ENCODE data around the gene TEX22. TPM values are rescaled to one million over a fixed set of nuclear protein-coding genes. Genes with fewer than 3 reads are reported as not detected.

The TEX22 gene
- total RNA-seq, 2 experiments from 2014 or later = 0.99 to 2.4 TPM

DNA sequence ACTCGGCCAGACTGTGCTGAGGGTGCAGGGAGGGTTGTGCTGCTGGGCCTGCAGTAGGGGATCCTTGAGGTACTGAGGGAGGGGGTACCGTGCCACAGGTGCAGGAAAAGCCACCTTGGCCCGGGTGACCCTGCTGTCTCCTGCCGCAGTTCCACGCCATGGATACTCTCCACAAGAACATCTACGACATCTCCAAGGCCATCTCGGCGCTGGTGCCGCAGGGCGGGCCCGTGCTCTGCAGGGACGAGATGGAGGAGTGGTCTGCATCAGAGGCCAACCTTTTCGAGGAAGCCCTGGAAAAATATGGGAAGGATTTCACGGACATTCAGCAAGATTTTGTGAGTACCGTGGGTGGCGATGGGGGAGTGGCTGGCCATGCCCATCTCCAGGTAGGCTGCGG, 62.3 kb downstream of the TEX22 start:
- ChIA-PET CTCF (no interaction called here), POLR2A (no interaction called here)

DNA sequence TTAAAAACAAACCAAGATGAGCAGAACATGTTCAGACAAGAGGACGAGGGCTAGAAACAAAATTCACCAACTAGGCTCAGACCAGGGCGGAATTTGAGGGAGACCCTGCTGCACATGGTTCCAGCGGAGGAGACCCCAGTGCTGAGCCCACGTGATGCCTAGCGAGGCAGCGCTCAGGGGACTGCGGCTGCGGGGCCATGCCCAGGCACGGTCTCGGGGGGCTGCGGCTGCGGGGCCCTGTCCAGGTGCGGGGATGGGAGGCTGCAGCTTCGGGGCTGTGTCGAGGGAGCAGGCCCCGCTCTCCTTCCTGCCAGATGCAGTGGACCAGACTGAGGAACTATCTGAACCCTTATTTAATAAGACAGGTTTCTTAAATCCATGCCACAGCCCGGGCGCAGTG, 63.6 kb downstream of the TEX22 start:
- POLR2A ChIA-PET = no interaction called here
- CTCF ChIA-PET = no interaction called here

Other genes with a start within 250 kb of the TEX22 start
- gene JAG2, start 229.8 kb upstream of the TEX22 start, total RNA-seq = 1 to 10 TPM; 1.3 to 1.7 TPM
- 1 to 10 TPM; 8.4 to 8.5 TPM for gene NUDT14, start 217.2 kb upstream of the TEX22 start, total RNA-seq
- gene BTBD6, start 150.0 kb upstream of the TEX22 start, total RNA-seq = 10 to 100 TPM; 44.7 to 48.3 TPM
- gene BRF1, start 97.5 kb upstream of the TEX22 start, total RNA-seq = 10 to 100 TPM; 27.8 to 29.7 TPM
- gene PACS2, start 83.8 kb upstream of the TEX22 start, total RNA-seq = 10 to 100 TPM; 33.2 to 33.8 TPM
- gene MTA1, start 21.3 kb downstream of the TEX22 start, total RNA-seq = 100 to 1,000 TPM; 147 to 156 TPM
- gene CRIP2, start 76.3 kb downstream of the TEX22 start, total RNA-seq = 1 to 10 TPM; 1.0 to 1.2 TPM
- gene CRIP1, start 88.3 kb downstream of the TEX22 start, total RNA-seq = 100 to 1,000 TPM; 285 to 286 TPM
- gene TEDC1, start 92.7 kb downstream of the TEX22 start, total RNA-seq = 10 to 100 TPM; 45.5 to 46.9 TPM
- gene TMEM121, start 128.0 kb downstream of the TEX22 start, total RNA-seq = 10 to 100 TPM; 16.4 to 18.3 TPM

Measured in activated CD8-positive, alpha-beta memory T cell treated with anti-CD3 and anti-CD28 coated beads for 36 hours (primary cell).